Left kidney (tissue), 8 donors: ENCODE data around the gene IFITM10. TPM values are rescaled to one million over a fixed set of nuclear protein-coding genes. Genes with fewer than 3 reads are reported as not detected.

ENCODE experiments used
- DNase-seq: peaks from one replicate; pipeline ENCODE4 v3.0.0-alpha.2; 2013
- long read RNA-seq, 8 donors: transcript quantifications; one replicate each; lab custom pipeline, GENCODE V29; 2026
- polyA plus RNA-seq: library from polyadenylated mRNA; unstranded; fragments of 120-200 nt; gene quantifications from one replicate; pipeline ENCODE4 v1.2.1, GENCODE V29; 2013; ENCODE audit not compliant: insufficient read length

Gene IFITM10
- 0.22 TPM for polyA plus RNA-seq
- long read RNA-seq, donor 1: 0 reads
- long read RNA-seq, donor 2: 0 reads
- long read RNA-seq, donor 3: 0 reads
- long read RNA-seq, donor 4: 0 reads
- long read RNA-seq, donor 5: 0 reads
- long read RNA-seq, donor 6: 0 reads
- long read RNA-seq, donor 7: 0 reads
- long read RNA-seq, donor 8: 0 reads

DNA sequence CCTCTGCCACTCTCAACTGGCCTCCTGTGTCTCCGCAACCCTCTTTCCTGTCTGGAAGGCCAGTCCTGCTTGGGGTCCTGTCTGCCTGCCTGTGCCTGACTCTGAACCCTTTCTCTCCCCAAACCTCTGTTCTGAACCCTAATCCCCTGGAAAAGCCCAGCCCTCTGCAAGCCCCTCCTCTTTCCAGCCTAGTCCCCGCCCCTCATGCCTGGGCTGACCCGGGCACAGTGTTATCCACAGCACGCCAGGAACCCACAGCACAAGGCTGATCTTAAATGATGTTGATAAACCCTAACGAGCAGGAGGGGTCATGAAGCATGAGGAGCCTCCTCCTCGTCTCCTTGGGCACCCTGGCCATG lies at the start of gene IFITM10:
Gene IFITM10 (minus strand): TSS at position 115 of the 359 bp plus-strand sequence. CDS start 153 bp downstream, outside the sequence.
- no peak for DNase-seq

DNA sequence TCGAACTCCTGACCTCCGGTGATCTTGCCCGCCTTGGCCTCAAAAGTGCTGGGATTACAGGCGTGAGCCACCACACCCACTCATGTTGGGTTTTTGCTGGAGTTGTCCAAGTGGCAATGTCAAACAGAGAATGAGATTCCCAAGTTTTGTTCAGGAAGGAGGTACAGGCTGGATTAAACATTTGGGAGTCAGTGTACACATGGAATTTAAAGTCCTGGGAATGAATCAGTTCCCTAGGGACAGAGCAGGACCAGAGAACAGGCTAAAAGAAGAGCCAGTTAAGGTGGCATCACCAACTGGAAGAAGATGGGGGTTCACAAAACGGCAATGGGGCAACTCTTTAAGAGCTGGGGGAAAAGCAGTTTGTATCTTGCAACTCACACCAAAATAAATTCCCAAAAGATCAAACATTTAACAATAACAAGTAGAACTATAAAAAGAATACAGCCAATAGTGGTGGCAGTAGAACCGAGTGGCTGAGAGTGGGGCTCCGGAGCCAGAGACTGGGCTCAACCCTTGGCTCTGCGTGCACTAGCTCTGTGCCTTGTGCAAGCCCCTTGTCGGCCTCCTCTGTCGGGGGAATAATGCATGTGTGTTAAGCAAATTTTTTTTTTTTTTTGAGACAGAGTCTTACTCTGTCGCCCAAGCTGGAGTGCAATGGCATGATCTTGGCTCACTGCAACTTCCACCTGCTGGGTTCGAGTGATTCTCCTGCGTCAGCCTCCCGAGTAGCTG lies 47.2 kb upstream of the IFITM10 start:
- no peak for DNase-seq

GRCh38 chr11:1796413-1797011 lies 46.1 kb upstream of the IFITM10 start:
- DNase-seq: no peak

DNA sequence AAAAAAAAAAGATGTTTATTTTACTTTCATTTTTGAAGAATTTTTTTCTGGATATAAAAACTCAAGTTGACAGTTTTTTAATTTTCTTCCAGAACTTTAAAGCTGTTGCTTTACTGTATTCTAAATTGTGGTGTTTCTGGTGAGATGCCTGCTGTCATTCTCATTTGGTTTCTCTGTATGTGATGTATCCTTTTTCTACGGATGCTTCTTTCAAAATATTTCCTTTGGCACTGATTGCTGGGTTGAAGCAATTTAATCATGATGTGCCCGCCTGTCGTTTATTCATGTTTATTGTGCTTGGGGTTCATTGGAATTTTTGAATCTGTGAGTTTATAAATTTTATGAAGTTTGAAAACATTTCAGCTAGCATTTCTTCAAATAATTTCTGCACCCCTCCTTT lies 42.7 kb upstream of the IFITM10 start:
- no peak for DNase-seq

GRCh38 chr11:1792461-1792860 lies 42.1 kb upstream of the IFITM10 start:
- no peak for DNase-seq

- DNase-seq: no peak
Observed at GRCh38 chr11:1791912-1792311, 41.5 kb upstream of the IFITM10 start.

DNA sequence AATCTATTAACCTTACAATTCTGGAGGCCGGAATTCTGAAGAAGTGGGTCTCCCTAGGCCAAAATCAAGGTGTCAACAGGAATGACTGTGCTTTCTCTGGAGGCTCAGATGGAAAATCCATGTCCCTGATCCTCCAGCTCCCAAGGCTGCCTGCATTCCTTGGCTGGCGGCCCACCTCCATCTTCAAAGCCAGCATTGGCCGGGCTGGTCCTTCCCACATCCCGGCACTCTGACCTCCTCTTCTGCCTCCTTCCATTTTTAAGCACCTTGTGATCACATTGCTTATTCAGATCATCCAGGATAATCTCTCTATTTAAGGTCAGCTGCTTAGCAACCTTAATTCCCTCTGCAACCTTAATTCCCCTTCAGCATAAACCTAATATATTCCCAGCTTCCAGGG lies 36.1 kb upstream of the IFITM10 start:
- DNase-seq: no peak

DNA sequence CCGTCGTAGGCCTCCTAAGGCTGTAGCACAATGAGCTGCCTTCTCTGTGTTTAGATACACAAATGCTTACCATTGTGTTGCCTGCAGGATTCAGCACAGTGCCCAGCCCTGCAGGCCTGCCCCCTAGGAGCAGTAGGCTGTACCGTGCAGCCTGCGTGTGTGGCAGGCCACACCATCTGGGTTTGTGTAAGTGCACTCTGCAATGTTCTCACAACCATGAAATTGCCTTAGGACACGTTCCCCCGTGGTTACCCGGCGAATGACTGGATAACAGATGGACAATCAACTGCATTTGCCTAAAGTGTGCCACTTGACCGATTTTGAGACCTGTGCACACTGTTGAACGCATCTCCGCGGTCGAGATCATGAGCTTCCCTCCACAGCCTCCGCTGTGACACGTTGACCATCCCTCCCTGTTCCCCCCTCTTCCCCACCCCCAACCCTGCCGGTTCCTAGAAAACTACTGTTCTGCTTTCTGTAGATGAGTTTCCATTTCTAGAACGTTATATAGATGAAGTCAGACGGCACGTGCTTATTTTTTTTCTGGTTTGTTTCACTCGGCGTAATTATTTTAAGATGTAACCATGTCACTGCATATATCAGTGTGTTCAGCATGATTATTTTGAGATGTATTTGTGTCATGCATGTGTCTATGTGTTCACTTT lies 35.5 kb upstream of the IFITM10 start:
- no peak for DNase-seq

DNA sequence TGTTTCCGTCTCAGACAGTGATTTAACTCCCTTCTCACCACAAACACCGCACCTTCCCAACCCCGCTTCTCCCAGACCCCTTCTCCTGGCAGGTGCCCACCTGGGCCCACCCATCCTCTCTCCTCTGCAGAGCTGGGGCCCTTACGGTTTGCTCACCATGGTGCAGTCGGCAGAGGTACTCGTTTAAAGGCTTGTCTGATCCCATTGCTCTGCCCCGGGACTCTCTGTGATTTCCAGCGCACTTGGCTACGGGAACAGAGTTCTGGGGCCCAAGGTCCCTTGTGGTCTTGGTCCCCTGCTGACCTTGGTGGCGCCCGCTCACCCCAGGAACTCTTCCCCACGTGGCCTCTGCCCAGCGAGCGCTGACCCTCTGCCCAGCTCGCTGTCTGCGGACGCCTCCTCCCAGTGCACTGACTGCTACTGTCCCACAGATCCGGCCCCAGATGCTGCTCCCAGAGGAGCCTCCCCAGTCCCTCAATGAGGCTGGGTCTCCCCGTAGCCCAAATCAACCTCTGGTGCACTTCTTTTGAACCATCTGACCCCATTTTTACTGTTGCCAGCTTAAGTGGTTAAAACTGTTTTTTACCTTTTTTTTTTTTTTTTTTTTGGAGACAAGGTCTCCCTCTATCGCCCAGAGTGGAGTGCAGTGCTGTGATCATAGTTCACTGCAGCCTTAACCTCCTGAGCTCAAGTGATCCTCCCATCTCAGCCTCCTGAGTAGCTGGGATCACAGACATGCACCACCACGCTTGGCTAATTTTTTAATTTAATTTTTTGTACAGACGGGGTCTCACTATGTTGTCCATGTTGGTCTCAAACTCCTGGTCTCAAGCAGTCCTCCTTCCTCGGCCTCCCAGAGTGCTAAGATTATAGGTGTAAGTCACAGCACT lies 34.6 kb upstream of the IFITM10 start:
- DNase-seq: no peak

- DNase-seq: no peak
Observed at GRCh38 chr11:1783725-1784529, 33.5 kb upstream of the IFITM10 start.

GRCh38 chr11:1782831-1783724 lies 32.7 kb upstream of the IFITM10 start:
- no peak for DNase-seq

DNA sequence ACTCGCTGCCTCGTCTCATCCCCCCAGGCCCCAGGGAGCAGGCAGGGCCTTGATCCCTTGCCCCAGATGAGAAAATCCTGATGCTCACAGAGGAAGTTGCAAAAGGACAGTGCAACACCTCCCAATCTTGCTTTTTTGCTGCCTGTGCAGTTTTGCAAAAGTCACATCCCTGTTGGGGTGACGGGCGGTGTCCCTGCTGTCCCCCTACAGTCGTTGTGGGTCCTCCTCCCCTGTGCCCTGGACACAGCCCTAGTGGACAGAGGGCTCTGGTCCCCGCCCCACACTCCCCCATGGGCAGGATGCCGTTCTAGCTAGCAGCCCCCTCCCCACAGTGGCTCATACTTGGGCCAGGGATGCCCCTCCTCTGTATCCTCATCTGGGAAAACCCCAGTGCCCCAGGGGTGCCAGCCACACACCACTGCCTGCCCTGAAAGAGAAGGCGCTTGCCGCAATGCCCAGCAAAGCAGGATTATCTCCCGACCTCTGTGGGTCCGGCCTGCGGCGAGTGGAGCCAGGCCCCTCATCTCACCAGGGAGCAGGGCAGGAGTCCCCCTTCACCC lies 31.7 kb upstream of the IFITM10 start:
- no peak for DNase-seq

DNA sequence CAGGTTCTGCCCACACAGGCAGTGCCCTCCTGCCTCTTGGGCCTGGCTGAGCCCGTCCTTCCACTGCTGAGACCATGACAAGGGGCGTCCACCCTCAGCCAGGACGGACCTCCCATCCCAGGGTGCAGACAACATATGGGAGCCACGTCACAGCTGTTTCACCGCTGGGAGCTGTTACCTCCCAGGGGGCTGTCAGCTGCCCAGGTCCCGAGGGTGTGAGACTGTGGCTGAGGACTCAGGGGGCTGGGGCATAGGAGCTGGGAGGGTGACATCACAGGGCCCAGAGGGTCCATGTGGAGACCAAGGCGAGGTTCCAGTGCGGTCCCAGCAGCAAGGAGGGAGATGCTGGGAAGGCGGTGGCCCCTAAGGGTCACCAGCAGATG lies 31.2 kb upstream of the IFITM10 start:
- no peak for DNase-seq

- no peak for DNase-seq
Observed at GRCh38 chr11:1780700-1781592, 30.6 kb upstream of the IFITM10 start.

DNA sequence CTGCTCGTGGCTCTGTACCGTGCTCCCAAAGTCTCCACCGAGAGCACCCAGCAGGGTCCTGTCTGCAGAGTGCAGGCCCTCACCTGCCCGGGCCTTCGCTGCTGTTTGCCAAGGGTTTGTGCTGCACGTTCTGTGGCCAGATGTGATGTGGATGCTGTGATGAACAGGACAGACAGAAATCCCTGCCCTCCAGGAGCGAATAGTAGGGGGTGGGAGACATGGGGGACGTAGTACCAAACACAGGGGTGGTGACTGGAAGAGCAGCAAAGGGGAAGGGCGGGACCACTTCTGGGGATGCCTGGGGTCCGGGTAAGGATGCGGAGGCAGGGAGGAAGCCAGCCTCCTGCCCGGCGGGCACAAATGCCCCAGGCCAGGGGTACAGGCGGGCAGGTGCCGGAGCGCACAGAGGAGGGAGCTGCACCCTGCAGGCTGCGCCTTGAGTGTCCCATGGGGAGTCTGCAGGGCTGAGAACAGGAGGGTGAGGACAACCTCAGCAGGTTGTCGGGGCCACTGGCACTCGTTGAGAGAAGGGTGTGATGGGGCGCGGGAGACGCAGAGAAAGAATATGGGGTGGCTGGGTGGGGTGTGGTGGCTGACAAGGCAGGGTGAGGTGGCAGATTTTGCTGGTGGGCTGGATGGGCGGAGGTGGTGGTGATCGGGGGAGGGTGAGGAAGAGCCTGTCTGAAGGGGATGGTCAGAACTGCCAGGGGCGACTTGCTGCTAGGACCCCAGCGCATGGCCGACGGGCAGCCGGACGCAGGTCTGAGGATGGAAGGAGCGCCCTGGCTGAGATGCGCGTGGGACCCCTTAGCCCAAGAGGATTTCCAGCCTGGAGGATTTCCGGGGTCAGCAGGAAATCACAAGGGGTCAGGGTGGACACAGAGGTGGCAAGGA lies 29.7 kb upstream of the IFITM10 start:
- no peak for DNase-seq

GRCh38 chr11:1779034-1779805 lies 28.8 kb upstream of the IFITM10 start:
- no peak for DNase-seq
